Prostate gland (tissue), 2 donors: ENCODE results near the gene ASPA. TPM values are rescaled to one million over a fixed set of nuclear protein-coding genes. Genes with fewer than 3 reads are reported as not detected.

Experiments
- DNase-seq: peaks from one replicate; pipeline ENCODE4 v3.0.0-alpha.2; 2019; ENCODE audit warnings: low spot score
- H3K27ac ChIP-seq, 2 donors: fragments of 200-600 bp; sonication (generic); 2 replicates each; pipeline ENCODE4 v1.5.1; 2017 to 2019
- H3K27me3 ChIP-seq: fragments of 200-600 bp; sonication (generic); replicated peaks from 2 replicates; pipeline ENCODE4 v1.5.1; 2019; ENCODE audit not compliant: insufficient read depth
- H3K36me3 ChIP-seq, 2 donors: fragments of 200-600 bp; sonication (generic); 1 replicate in 1 of 2; 2 replicates in 1 of 2; pipeline versions ENCODE4 v1.5.1 to v1.8.1; 2017 to 2019
- H3K4me1 ChIP-seq: fragments of 200-600 bp; sonication (generic); replicated peaks from 2 replicates; pipeline ENCODE4 v1.5.1; 2019
- H3K4me3 ChIP-seq, 2 donors: fragments of 200-600 bp; sonication (generic); 2 replicates each; pipeline ENCODE4 v1.5.1; 2017 to 2019
- H3K9me3 ChIP-seq: fragments of 200-600 bp; sonication (generic); 2 replicates; pipeline ENCODE4 v1.5.1; 2017
- POLR2A ChIP-seq: fragments of 450-650 bp; IDR thresholded peaks from one replicate; pipeline ENCODE4 v1.6.1; 2016; ENCODE audit warnings: antibody characterized with exemption, mild to moderate bottlenecking
- POLR2AphosphoS5 ChIP-seq: sonication (generic); formaldehyde crosslinking; IDR thresholded peaks from one replicate; pipeline ENCODE4 v1.6.1; 2017; ENCODE audit warnings: antibody characterized with exemption
- WGBS: methylation state at CpG from one replicate; pipeline ENCODE4 v1.1.5; 2018; 5-methylcytosine and 5-hydroxymethylcytosine counted together
- intact Hi-C: fragments of 100-400 bp; cut with DNase I; formaldehyde crosslinking; loops from one replicate; pipeline ENCODE4 v1.14.2; 2022
- total RNA-seq, 2 donors: library from RNA; depleted of rRNA; stranded (reverse); fragments of >200 nt; gene quantifications; one replicate each; pipeline ENCODE4 v1.1.0, GENCODE V29; 2016
- TF ChIP-seq, protein P1 (sequence below), 4 experiments: fragments of 200-600 bp in 2 of 4; fragments of 450-650 bp in 2 of 4; sonication (generic) in 2 of 4; IDR thresholded peaks; 1 replicate in 3 of 4; 2 replicates in 1 of 4; pipeline ENCODE4 v1.5.1; 2016 to 2019; ENCODE audit warnings: antibody characterized with exemption in 4 of 4, mild to moderate bottlenecking in 2 of 4, moderate library complexity in 2 of 4

Gene ASPA
- total RNA-seq, 2 donors from 2014 or later = 0.46 to 3.5 TPM

DNA sequence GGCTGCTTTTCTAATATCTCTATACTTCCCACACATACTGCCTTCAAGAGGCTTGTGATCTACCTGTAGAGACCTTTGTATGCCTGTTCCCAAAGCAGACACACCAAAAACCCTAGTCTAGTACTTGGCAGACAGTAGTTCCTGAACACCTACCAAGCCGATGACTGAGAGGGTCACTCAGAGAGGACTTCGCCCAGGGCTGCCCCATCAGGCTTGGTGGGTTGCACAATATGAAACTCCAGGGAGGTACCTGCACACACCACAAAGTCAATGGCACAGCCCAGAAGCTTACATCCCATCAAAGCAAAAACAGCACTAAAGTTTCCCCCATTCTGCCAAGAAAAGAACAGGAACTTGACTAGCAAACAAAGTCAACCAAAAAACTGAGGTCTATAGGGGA is 30.3 kb downstream of the ASPA start:
- intact Hi-C loops = no loop called here
- Histone ChIP-seq H3K4me1 (no peaks in the 10 kb centered on the region), H3K27ac (no peak overlapping the region), H3K27me3 (no peaks in the 10 kb centered on the region), H3K36me3 (no peaks in the 10 kb centered on the region), H3K4me3 (no peak overlapping the region), H3K9me3 (no peaks in the 10 kb centered on the region)
- 86% methylated on average over 2 of the region's 2 CpGs for WGBS
- no peak for DNase-seq
- TF ChIP-seq, protein P1, sequence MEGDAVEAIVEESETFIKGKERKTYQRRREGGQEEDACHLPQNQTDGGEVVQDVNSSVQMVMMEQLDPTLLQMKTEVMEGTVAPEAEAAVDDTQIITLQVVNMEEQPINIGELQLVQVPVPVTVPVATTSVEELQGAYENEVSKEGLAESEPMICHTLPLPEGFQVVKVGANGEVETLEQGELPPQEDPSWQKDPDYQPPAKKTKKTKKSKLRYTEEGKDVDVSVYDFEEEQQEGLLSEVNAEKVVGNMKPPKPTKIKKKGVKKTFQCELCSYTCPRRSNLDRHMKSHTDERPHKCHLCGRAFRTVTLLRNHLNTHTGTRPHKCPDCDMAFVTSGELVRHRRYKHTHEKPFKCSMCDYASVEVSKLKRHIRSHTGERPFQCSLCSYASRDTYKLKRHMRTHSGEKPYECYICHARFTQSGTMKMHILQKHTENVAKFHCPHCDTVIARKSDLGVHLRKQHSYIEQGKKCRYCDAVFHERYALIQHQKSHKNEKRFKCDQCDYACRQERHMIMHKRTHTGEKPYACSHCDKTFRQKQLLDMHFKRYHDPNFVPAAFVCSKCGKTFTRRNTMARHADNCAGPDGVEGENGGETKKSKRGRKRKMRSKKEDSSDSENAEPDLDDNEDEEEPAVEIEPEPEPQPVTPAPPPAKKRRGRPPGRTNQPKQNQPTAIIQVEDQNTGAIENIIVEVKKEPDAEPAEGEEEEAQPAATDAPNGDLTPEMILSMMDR (IDR thresholded peaks at IDR 0.05) = no peak
- TF ChIP-seq POLR2AphosphoS5 (no peak), POLR2A (no peak)

DNA sequence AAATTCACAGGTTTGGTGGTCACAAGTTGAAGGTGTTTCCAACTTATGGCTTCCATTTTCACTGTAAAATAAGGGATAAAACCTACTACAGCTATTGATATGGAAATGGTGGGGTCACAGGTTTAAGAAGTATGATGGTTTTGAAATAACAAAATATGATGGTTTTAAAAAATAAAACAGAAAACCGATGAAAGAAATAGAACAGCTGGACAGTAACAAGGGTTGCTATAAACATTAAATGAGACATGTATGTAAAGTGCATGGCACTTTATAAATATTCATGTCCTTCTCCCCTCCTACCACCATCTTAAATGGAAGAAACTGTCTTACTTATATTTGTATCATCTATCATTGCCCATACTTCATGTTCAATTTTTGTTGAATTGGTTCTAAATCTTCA is 31.3 kb downstream of the ASPA start:
- WGBS = 55% methylated on average over 1 of the region's 1 CpG
- Histone ChIP-seq H3K27ac (no peak overlapping the region), H3K36me3 (no peaks in the 10 kb centered on the region), H3K4me3 (no peak overlapping the region), H3K27me3 (no peaks in the 10 kb centered on the region), H3K9me3 (no peaks in the 10 kb centered on the region), H3K4me1 (no peaks in the 10 kb centered on the region)
- no peak for DNase-seq
- intact Hi-C loops = no loop called here
- TF ChIP-seq, protein P1 (IDR thresholded peaks at IDR 0.05) = no peak
- TF ChIP-seq POLR2A (no peak), POLR2AphosphoS5 (no peak)

DNA sequence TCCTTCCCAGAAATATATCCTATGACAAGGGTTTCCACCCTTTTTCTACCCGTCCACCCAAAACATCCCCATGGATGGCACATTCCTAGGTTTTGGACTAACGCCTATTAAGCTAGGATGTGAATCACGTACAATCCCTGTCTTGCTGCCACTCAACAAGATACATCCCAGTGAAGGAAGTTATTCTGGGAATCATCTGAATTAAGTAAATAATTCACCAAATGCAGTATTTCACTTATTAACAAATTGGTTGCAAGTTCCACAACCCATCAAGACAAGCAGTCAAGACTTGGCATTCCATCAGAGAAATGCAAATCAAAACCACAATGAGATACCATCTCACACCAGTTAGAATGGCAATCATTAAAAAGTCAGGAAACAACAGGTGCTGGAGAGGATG is 32.1 kb downstream of the ASPA start:
- Histone ChIP-seq H3K9me3 (no peaks in the 10 kb centered on the region), H3K27ac (no peak overlapping the region), H3K27me3 (no peaks in the 10 kb centered on the region), H3K4me1 (no peaks in the 10 kb centered on the region), H3K4me3 (no peak overlapping the region), H3K36me3 (no peaks in the 10 kb centered on the region)
- 72% methylated on average over 3 of the region's 3 CpGs for WGBS
- no peak for TF ChIP-seq POLR2AphosphoS5
- TF ChIP-seq, protein P1 (IDR thresholded peaks at IDR 0.05) = no peak
- TF ChIP-seq POLR2A = no peak
- intact Hi-C loops = no loop called here
- DNase-seq = no peak

DNA sequence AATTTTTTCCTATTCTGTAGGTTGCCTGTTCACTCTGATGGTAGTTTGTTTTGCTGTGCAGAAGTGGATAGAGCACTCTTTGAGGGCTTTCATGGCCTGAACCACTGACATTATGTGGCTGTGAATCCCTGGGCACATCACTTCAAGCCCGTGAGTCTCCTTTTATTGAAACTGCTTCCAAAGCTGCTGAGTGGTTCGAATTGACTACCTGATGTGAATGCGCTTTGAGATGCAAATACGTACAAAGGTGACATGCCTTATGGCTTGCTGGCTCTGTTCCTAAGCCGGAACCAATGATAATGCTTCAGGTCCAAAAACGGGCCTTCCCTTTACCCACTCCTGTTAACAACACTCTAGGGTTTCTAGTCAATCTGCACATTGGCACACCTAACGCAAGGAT is 34.3 kb downstream of the ASPA start:
- intact Hi-C loops = no loop called here
- Histone ChIP-seq H3K27ac (no peak overlapping the region), H3K4me3 (no peak overlapping the region), H3K9me3 (no peaks in the 10 kb centered on the region), H3K36me3 (no peaks in the 10 kb centered on the region), H3K4me1 (no peaks in the 10 kb centered on the region), H3K27me3 (no peaks in the 10 kb centered on the region)
- DNase-seq = no peak
- TF ChIP-seq POLR2A = no peak
- TF ChIP-seq POLR2AphosphoS5 = no peak
- TF ChIP-seq, protein P1 (IDR thresholded peaks at IDR 0.05) = no peak
- 69% methylated on average over 7 of the region's 7 CpGs for WGBS

DNA sequence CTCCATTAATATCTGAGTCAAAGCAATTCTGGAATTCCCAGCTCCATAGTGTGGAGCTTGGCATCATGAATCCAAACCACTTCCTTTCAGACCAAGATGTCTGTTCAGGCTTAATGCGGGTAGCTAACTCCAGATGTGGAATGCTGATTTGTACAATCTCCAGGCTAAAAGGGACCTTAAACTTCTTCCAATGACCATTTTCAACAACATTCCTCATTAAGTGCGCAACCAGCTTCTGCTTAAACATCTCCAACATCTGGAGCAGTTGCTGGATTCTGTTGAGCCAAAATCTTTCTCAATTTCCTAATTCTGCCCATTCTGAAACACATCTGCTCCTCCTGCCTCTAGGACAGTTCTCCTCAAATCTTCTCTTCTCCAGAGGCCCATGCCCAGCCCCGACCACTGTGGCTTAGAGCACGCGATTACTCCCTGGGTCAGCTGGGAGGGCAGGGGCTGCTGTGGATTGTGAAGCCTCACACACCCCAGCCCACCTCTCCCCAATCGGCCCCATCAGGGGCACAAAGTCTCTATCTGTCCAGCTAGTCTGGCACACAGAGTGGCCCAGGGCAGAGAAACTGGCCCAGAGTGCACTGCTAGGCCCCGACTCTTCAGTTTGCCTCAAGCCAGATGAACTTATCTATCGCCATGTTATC is 36.2 kb downstream of the ASPA start:
- Histone ChIP-seq H3K4me3 (no peak overlapping the region), H3K27me3 (no peaks in the 10 kb centered on the region), H3K27ac (no peak overlapping the region), H3K36me3 (no peaks in the 10 kb centered on the region), H3K4me1 (no peaks in the 10 kb centered on the region), H3K9me3 (no peaks in the 10 kb centered on the region)
- intact Hi-C loops = no loop called here
- no peak for DNase-seq
- 81% methylated on average over 8 of the region's 8 CpGs for WGBS
- TF ChIP-seq POLR2A = no peak
- TF ChIP-seq, protein P1 (IDR thresholded peaks at IDR 0.05) = no peak
- no peak for TF ChIP-seq POLR2AphosphoS5
